Endometrial microvascular endothelial cells (primary cell): Measurements from ENCODE around the gene PTN. TPM values are rescaled to one million over a fixed set of nuclear protein-coding genes. Genes with fewer than 3 reads are reported as not detected.
"Not testable (repeated sequence)": the region's sequence is repeated elsewhere in the genome, so short reads cannot be mapped to it uniquely, and the experiment has no call there.

Source experiments
- in situ Hi-C: cut with HindIII; loops from 2 replicates; pipeline ENCODE4 v1.10.0; 2017; ENCODE audit warnings: low sequenced_read_pairs, low pct_unique_long_range_greater_than_20kb; ENCODE audit errors: inconsistent ontology term
- total RNA-seq: library from RNA; depleted of rRNA; stranded (reverse); fragments of >200 nt; gene quantifications from one replicate; pipeline ENCODE4 v1.2.3, GENCODE V29; 2015; ENCODE audit errors: inconsistent ontology term

Gene PTN
- total RNA-seq, 1 donor from 2014 or later, result not detected

GRCh38 chr7:137209151-137209817 is 134.2 kb downstream of the PTN start:
- in situ Hi-C loops, result no loop called here

- in situ Hi-C loops, result no loop called here
These were observed 136.8 kb downstream of the PTN start for GRCh38 chr7:137206770-137207169.

- in situ Hi-C loops, result no loop called here
These were observed 139.3 kb downstream of the PTN start for GRCh38 chr7:137204246-137204645.

- in situ Hi-C loops, result no loop called here
These were observed 140.2 kb downstream of the PTN start for GRCh38 chr7:137203351-137203750.

GRCh38 chr7:137196648-137197047 is 146.9 kb downstream of the PTN start:
- in situ Hi-C loops, result no loop called here

- in situ Hi-C loops, result no loop called here
These were observed 147.5 kb downstream of the PTN start for GRCh38 chr7:137195996-137196395.

GRCh38 chr7:137181619-137182018 is 161.9 kb downstream of the PTN start:
- in situ Hi-C loops, result not testable (repeated sequence)
